Endodermal cell (in vitro differentiated cells): Measurements from ENCODE around the gene NPSR1. TPM values are rescaled to one million over a fixed set of nuclear protein-coding genes. Genes with fewer than 3 reads are reported as not detected.
"Not testable (repeated sequence)": the region's sequence is repeated elsewhere in the genome, so short reads cannot be mapped to it uniquely, and the experiment has no call there.

Source experiments
- DNase-seq: peaks from one replicate; pipeline ENCODE4 v3.0.0-alpha.2; 2017
- H3K27ac ChIP-seq: 2 replicates; pipeline ENCODE4 v1.5.1; 2013; ENCODE audit warnings: mild to moderate bottlenecking, low read depth, low read length, moderate library complexity
- H3K27me3 ChIP-seq: 2 replicates; pipeline ENCODE4 v1.6.1; 2013; ENCODE audit warnings: mild to moderate bottlenecking, low read length, moderate library complexity; ENCODE audit not compliant: insufficient read depth, control insufficient read depth, poor library complexity, severe bottlenecking
- H3K36me3 ChIP-seq: 2 replicates; pipeline ENCODE4 v1.7.0; 2013; ENCODE audit warnings: mild to moderate bottlenecking, low read length, moderate library complexity; ENCODE audit not compliant: control insufficient read depth, insufficient read depth
- H3K4me1 ChIP-seq: one replicate; pipeline ENCODE4 v1.7.0; 2013; ENCODE audit warnings: low read length; ENCODE audit not compliant: control insufficient read depth, insufficient read depth
- H3K4me3 ChIP-seq: 2 replicates; pipeline ENCODE4 v1.5.1; 2013; ENCODE audit warnings: mild to moderate bottlenecking, low read length, moderate library complexity
- H3K9ac ChIP-seq: 2 replicates; pipeline ENCODE4 v1.6.1; 2013; ENCODE audit warnings: mild to moderate bottlenecking, low read length, moderate library complexity; ENCODE audit not compliant: poor library complexity, severe bottlenecking; ENCODE audit errors: extremely low read depth
- H3K9me3 ChIP-seq: 2 replicates; pipeline ENCODE4 v1.6.1; 2013; ENCODE audit warnings: mild to moderate bottlenecking, low read length, moderate library complexity; ENCODE audit not compliant: control insufficient read depth
- H3K27ac Mint-ChIP-seq: 2 replicates; pipeline ENCODE4 v1.8.0; 2020; ENCODE audit warnings: mixed read lengths
- H3K27me3 Mint-ChIP-seq: 2 replicates; pipeline ENCODE4 v1.8.0; 2021; ENCODE audit warnings: mild to moderate bottlenecking, mixed read lengths; ENCODE audit not compliant: insufficient read depth
- H3K36me3 Mint-ChIP-seq: 2 replicates; pipeline ENCODE4 v1.8.0; 2020; ENCODE audit warnings: low read depth, mixed read lengths
- H3K4me1 Mint-ChIP-seq: 2 replicates; pipeline ENCODE4 v1.8.0; 2020; ENCODE audit warnings: mixed read lengths
- H3K4me3 Mint-ChIP-seq: 2 replicates; pipeline ENCODE4 v1.8.0; 2020; ENCODE audit warnings: mild to moderate bottlenecking, moderate library complexity, mixed read lengths
- H3K9me3 Mint-ChIP-seq: 2 replicates; pipeline ENCODE4 v1.8.0; 2020; ENCODE audit warnings: mild to moderate bottlenecking, mixed read lengths
- WGBS, 2 experiments: methylation state at CpG; one replicate each; pipeline versions ENCODE4 v1.1.5 to v1.1.7; 2013; ENCODE audit warnings: missing lambda C conversion rate in 2 of 2, mixed read lengths in 1 of 2; ENCODE audit not compliant: insufficient coverage in 1 of 2, insufficient read length in 1 of 2; 5-methylcytosine and 5-hydroxymethylcytosine counted together
- total RNA-seq, 2 donors: library from RNA; stranded (reverse); fragmentation: NEBNext Ultra II Directional in 1 of 2; extraction: Animal tissue kit (Norgen Biotek cat#: 25700) in 1 of 2; gene quantifications; 2 replicates in 1 of 2; 3 replicates in 1 of 2; pipeline ENCODE4 v1.2.1, GENCODE V29; 2021
- TF ChIP-seq, protein P1 (sequence below): fragments of 200-600 bp; sonication (generic); conservative IDR thresholded peaks from 2 replicates; pipeline ENCODE4 v1.5.0; 2021; ENCODE audit warnings: antibody characterized with exemption, mild to moderate bottlenecking

Gene NPSR1
- total RNA-seq, 2 donors from 2014 or later: not detected

DNA sequence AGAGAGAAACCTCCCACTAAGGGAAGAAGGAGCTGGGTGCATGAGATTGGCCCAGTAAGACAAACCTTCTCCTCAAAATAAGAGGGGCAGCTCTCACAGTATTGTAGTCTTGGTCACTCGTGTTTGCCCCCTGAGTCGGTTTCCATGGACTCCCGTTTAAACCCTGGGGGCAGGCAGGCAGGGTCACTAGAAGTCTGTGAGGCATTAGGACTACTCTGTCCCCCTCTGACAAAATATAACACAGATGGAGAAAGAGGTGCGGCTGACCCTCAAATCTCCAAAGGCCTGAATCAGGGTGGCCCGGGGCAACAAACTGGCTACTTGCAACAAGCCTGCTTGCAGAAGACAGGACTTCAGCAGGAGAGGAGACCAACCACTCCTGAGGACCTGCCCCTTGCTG, 210.6 kb downstream of the NPSR1 start:
- H3K9me3 ChIP-seq, H3K27me3 Mint-ChIP-seq, H3K36me3 Mint-ChIP-seq, H3K27ac ChIP-seq, H3K4me1 Mint-ChIP-seq, H3K27ac Mint-ChIP-seq, H3K4me3 ChIP-seq, H3K36me3 ChIP-seq, DNase-seq, H3K9ac ChIP-seq, H3K4me1 ChIP-seq, H3K9me3 Mint-ChIP-seq, H3K27me3 ChIP-seq, H3K4me3 Mint-ChIP-seq: not testable (repeated sequence)
- WGBS, 2 experiments: 87 to 100% methylated on average over 1 to 5 of the region's 5 CpGs

GRCh38 chr7:34869057-34869456, 211.0 kb downstream of the NPSR1 start:
- Histone ChIP-seq H3K9ac (no peak overlapping the region), H3K27ac (no peak overlapping the region), H3K27me3 (no peaks in the 10 kb centered on the region), H3K9me3 (no peaks in the 10 kb centered on the region), H3K4me1 (no peaks in the 10 kb centered on the region), H3K36me3 (no peaks in the 10 kb centered on the region), H3K4me3 (no peak overlapping the region)
- peaks cover 9% of the 10 kb centered on the region for H3K9me3 Mint-ChIP-seq
- H3K36me3 Mint-ChIP-seq: no peaks in the 10 kb centered on the region
- no peaks in the 10 kb centered on the region for H3K27me3 Mint-ChIP-seq
- H3K4me3 Mint-ChIP-seq: no peak overlapping the region
- DNase-seq: no peak
- TF ChIP-seq, protein P1, sequence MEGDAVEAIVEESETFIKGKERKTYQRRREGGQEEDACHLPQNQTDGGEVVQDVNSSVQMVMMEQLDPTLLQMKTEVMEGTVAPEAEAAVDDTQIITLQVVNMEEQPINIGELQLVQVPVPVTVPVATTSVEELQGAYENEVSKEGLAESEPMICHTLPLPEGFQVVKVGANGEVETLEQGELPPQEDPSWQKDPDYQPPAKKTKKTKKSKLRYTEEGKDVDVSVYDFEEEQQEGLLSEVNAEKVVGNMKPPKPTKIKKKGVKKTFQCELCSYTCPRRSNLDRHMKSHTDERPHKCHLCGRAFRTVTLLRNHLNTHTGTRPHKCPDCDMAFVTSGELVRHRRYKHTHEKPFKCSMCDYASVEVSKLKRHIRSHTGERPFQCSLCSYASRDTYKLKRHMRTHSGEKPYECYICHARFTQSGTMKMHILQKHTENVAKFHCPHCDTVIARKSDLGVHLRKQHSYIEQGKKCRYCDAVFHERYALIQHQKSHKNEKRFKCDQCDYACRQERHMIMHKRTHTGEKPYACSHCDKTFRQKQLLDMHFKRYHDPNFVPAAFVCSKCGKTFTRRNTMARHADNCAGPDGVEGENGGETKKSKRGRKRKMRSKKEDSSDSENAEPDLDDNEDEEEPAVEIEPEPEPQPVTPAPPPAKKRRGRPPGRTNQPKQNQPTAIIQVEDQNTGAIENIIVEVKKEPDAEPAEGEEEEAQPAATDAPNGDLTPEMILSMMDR: no peak
- WGBS, 2 experiments: 84 to 92% methylated on average over 6 of the region's 6 CpGs
- no peak overlapping the region for H3K27ac Mint-ChIP-seq
- peaks cover 3% of the 10 kb centered on the region for H3K4me1 Mint-ChIP-seq

GRCh38 chr7:34870041-34870440, 212.0 kb downstream of the NPSR1 start:
- H3K36me3 Mint-ChIP-seq, H3K4me1 ChIP-seq, DNase-seq, H3K27ac Mint-ChIP-seq, H3K9me3 ChIP-seq, H3K4me3 ChIP-seq, H3K9ac ChIP-seq, H3K27me3 Mint-ChIP-seq, H3K4me3 Mint-ChIP-seq, H3K27ac ChIP-seq, H3K36me3 ChIP-seq, H3K27me3 ChIP-seq, H3K4me1 Mint-ChIP-seq, H3K9me3 Mint-ChIP-seq: not testable (repeated sequence)
- 87% methylated on average over 2 of the region's 2 CpGs; no CpG with 5 or more reads in 1 of the 2 experiments for WGBS, 2 experiments

- not testable (repeated sequence) for H3K36me3 ChIP-seq, H3K4me1 Mint-ChIP-seq, H3K27ac Mint-ChIP-seq, H3K27ac ChIP-seq, H3K36me3 Mint-ChIP-seq, H3K27me3 ChIP-seq, H3K9me3 ChIP-seq, H3K4me3 Mint-ChIP-seq, H3K9me3 Mint-ChIP-seq, DNase-seq, H3K4me1 ChIP-seq, H3K27me3 Mint-ChIP-seq, H3K4me3 ChIP-seq, H3K9ac ChIP-seq
- WGBS, 2 experiments: 94 to 100% methylated on average over 2 to 4 of the region's 4 CpGs
These were observed 216.3 kb downstream of the NPSR1 start for GRCh38 chr7:34874329-34874728.
